PC-3 (cell line): ENCODE results near the gene METAP1D. TPM values are rescaled to one million over a fixed set of nuclear protein-coding genes. Genes with fewer than 3 reads are reported as not detected.

Experiments used
- ATAC-seq: fragments of 200-7000 bp; cut with Tn5 transposase; 2 replicates; pipeline ENCODE4 v1.9.1; 2020; ENCODE audit warnings: mild to moderate bottlenecking, moderate library complexity
- BruUV-seq: library from RNA; stranded (reverse); fragments of 400-500 nt; replicated peaks from 2 replicates; lab custom pipeline; 2021; lab: Mats Ljungman, UMichigan
- CTCF ChIA-PET: fragments of 300-600 bp; sonication (Branson Sonifier 250); formaldehyde crosslinking; loops from one replicate; lab custom pipeline; 2022; ENCODE audit warnings: antibody characterized with exemption; lab: Charles Lee
- POLR2A ChIA-PET: fragments of 300-600 bp; sonication (Branson Sonifier 250); formaldehyde crosslinking; loops from one replicate; lab custom pipeline; 2022; ENCODE audit warnings: antibody characterized with exemption; ENCODE audit not compliant: unreplicated experiment; lab: Charles Lee
- DNase-seq: peaks from one replicate; pipeline ENCODE4 v3.0.0-alpha.2; 2015
- H2AFZ ChIP-seq: fragments of 300-600 bp; sonication (generic); 2 replicates; pipeline ENCODE4 v1.6.0; 2016; ENCODE audit warnings: antibody characterized with exemption, low read length
- H3F3A ChIP-seq: fragments of 300-600 bp; sonication (generic); one replicate; pipeline ENCODE4 v1.6.0; 2017; ENCODE audit warnings: antibody characterized with exemption, low read length, control low read depth, mild to moderate bottlenecking; ENCODE audit not compliant: unreplicated experiment
- H3K27ac ChIP-seq: fragments of 300-600 bp; sonication (generic); 2 replicates; pipeline ENCODE4 v1.5.1; 2016; ENCODE audit warnings: mild to moderate bottlenecking, low read length
- H3K27me3 ChIP-seq: fragments of 300-600 bp; sonication (generic); 2 replicates; pipeline ENCODE4 v1.6.1; 2016; ENCODE audit warnings: low read length, mixed read lengths
- H3K36me3 ChIP-seq: fragments of 300-600 bp; sonication (generic); 2 replicates; pipeline ENCODE4 v1.6.1; 2016; ENCODE audit warnings: low read depth, mixed run types, low read length, mixed read lengths
- H3K4me1 ChIP-seq: fragments of 300-600 bp; sonication (generic); 2 replicates; pipeline ENCODE4 v1.5.1; 2016; ENCODE audit warnings: low read length; ENCODE audit not compliant: insufficient read depth
- H3K4me2 ChIP-seq: fragments of 300-600 bp; sonication (generic); 2 replicates; pipeline ENCODE4 v1.6.0; 2016; ENCODE audit warnings: low read length
- H3K4me3 ChIP-seq: fragments of 300-600 bp; sonication (generic); 2 replicates; pipeline ENCODE4 v1.5.1; 2016; ENCODE audit warnings: mild to moderate bottlenecking, low read length, mixed read lengths
- H3K79me2 ChIP-seq: fragments of 300-600 bp; sonication (generic); 2 replicates; pipeline ENCODE4 v1.6.1; 2017; ENCODE audit warnings: low read length, mixed read lengths
- H3K9ac ChIP-seq: fragments of 300-600 bp; sonication (generic); 2 replicates; pipeline ENCODE4 v1.6.0; 2016; ENCODE audit warnings: mild to moderate bottlenecking, low read length
- H3K9me2 ChIP-seq: fragments of 300-600 bp; sonication (generic); replicated peaks from 2 replicates; pipeline ENCODE4 v1.6.1; 2016; ENCODE audit warnings: mixed run types, low read length, mixed read lengths
- H3K9me3 ChIP-seq: fragments of 300-600 bp; sonication (generic); 2 replicates; pipeline ENCODE4 v1.6.1; 2016; ENCODE audit warnings: low read length, mixed read lengths
- H4K20me1 ChIP-seq: fragments of 300-600 bp; sonication (generic); 2 replicates; pipeline ENCODE4 v1.6.1; 2016; ENCODE audit warnings: low read length, mixed read lengths
- CTCF ChIP-seq: fragments of 300-600 bp; sonication (generic); conservative IDR thresholded peaks from 2 replicates; pipeline ENCODE4 v1.5.1; 2017; ENCODE audit warnings: antibody characterized with exemption, low read depth, mild to moderate bottlenecking, low read length
- EZH2 ChIP-seq: fragments of 300-600 bp; sonication (generic); IDR thresholded peaks from one replicate; pipeline ENCODE4 v1.6.1; 2017; ENCODE audit warnings: antibody characterized with exemption, mild to moderate bottlenecking, low read length; ENCODE audit not compliant: unreplicated experiment
- EZH2phosphoT487 ChIP-seq: fragments of 300-600 bp; sonication (generic); IDR thresholded peaks from 2 replicates; pipeline ENCODE4 v1.6.1; 2018; ENCODE audit warnings: mild to moderate bottlenecking, antibody characterized with exemption, low read length, borderline replicate concordance
- intact Hi-C: fragments of 100-400 bp; cut with micrococcal nuclease; formaldehyde crosslinking; loops from 2 replicates; pipeline ENCODE4 v1.9.0; 2023
- total RNA-seq: library from RNA; depleted of rRNA; stranded (reverse); fragments of >200 nt; gene quantifications from 2 replicates; pipeline ENCODE4 v1.2.3, GENCODE V29; 2014

Gene METAP1D
- total RNA-seq, 1 experiment from 2014 or later: 12.0 TPM

GRCh38 chr2:171958475-171958874 is 41.3 kb upstream of the METAP1D start:
- peaks cover 6% of the 10 kb centered on the region for H3K36me3 ChIP-seq
- CTCF ChIA-PET: interaction anchor here (0.6 kb wide), 1 partner anchor 137 kb away, joined by 3 read pairs; no protein-coding TSS in a partner anchor
- intact Hi-C loops: no loop called here
- POLR2A ChIA-PET: no interaction called here
- no peak overlapping the region for H3K27ac ChIP-seq
- TF ChIP-seq EZH2 (no peak), CTCF (no peak), EZH2phosphoT487 (no peak)
- ATAC-seq (no peak), DNase-seq (no peak)
- BruUV-seq: no TSS peak
- H3K4me2 ChIP-seq: no peak overlapping the region
- H3K27me3 ChIP-seq: no peaks in the 10 kb centered on the region
- no peaks in the 10 kb centered on the region for H3K9me2 ChIP-seq
- H3K9ac ChIP-seq: no peak overlapping the region
- H3K4me3 ChIP-seq: no peak overlapping the region
- H3K9me3 ChIP-seq: no peaks in the 10 kb centered on the region
- H3K4me1 ChIP-seq: peaks cover 6% of the 10 kb centered on the region
- 0 out of 2 replicates have a peak, but pooled peaks cover 6% of the 10 kb centered on the region for H4K20me1 ChIP-seq
- H3K79me2 ChIP-seq: no peaks in the 10 kb centered on the region
- H3F3A ChIP-seq: no peaks in the 10 kb centered on the region
- no peak overlapping the region for H2AFZ ChIP-seq

GRCh38 chr2:171959998-171960397 is 39.8 kb upstream of the METAP1D start:
- no peaks in the 10 kb centered on the region for H3K27me3 ChIP-seq
- no peaks in the 10 kb centered on the region for H3K9me3 ChIP-seq
- no peaks in the 10 kb centered on the region for H3K9me2 ChIP-seq
- H3K9ac ChIP-seq: no peak overlapping the region
- ATAC-seq (no peak), DNase-seq (no peak)
- H2AFZ ChIP-seq: no peak overlapping the region
- ChIA-PET CTCF (no interaction called here), POLR2A (no interaction called here)
- peaks cover under 1% of the 10 kb centered on the region for H3K4me1 ChIP-seq
- no peaks in the 10 kb centered on the region for H3F3A ChIP-seq
- intact Hi-C loops: no loop called here
- H3K4me2 ChIP-seq: no peak overlapping the region
- TF ChIP-seq EZH2phosphoT487 (no peak), EZH2 (no peak), CTCF (no peak)
- H3K36me3 ChIP-seq: peaks cover 6% of the 10 kb centered on the region
- no TSS peak for BruUV-seq
- no peak overlapping the region for H3K4me3 ChIP-seq
- H3K27ac ChIP-seq: no peak overlapping the region
- H3K79me2 ChIP-seq: no peaks in the 10 kb centered on the region
- 0 out of 2 replicates have a peak, but pooled peaks cover 1% of the 10 kb centered on the region for H4K20me1 ChIP-seq

- Histone ChIP-seq H3K27me3 (no peaks in the 10 kb centered on the region), H3K4me2 (no peak overlapping the region), H3K36me3 (peaks cover 6% of the 10 kb centered on the region), H4K20me1 (no peaks in the 10 kb centered on the region), H3K27ac (no peak overlapping the region), H3K9me3 (no peaks in the 10 kb centered on the region), H3K4me1 (no peaks in the 10 kb centered on the region), H3K79me2 (no peaks in the 10 kb centered on the region), H3K9me2 (no peaks in the 10 kb centered on the region), H3F3A (no peaks in the 10 kb centered on the region), H3K9ac (no peak overlapping the region), H3K4me3 (no peak overlapping the region), H2AFZ (no peak overlapping the region)
- DNase-seq: no peak
- TF ChIP-seq EZH2phosphoT487: no peak
- no peak for TF ChIP-seq EZH2
- TF ChIP-seq CTCF: no peak
- intact Hi-C loops: no loop called here
- no peak for ATAC-seq
- ChIA-PET POLR2A (no interaction called here), CTCF (no interaction called here)
- no TSS peak for BruUV-seq
These were observed 39.2 kb upstream of the METAP1D start for GRCh38 chr2:171960570-171960969.
